ENCODE results near the gene TDRD15.

GRCh38 chr2:21155365-21156136 is 31.8 kb downstream of the TDRD15 start:
- TF ChIP-seq CTCF (conservative IDR thresholded peaks at IDR 0.05 in 1 of 2, IDR thresholded peaks at IDR 0.05 in 1 of 2; ENCODE audit: extremely low read depth in 1 of 2, insufficient read depth in 1 of 2, low read depth in 1 of 2, low read length in 2 of 2) (no peak), EZH2 (IDR thresholded peaks at IDR 0.05; ENCODE audit: borderline replicate concordance, low read length) (no peak)

Data from mammary epithelial cell (primary cell).